ENCODE measurements around the gene ODF2. TPM values are rescaled to one million over a fixed set of nuclear protein-coding genes. Genes with fewer than 3 reads are reported as not detected.
"Not testable (repeated sequence)": the region's sequence is repeated elsewhere in the genome, so short reads cannot be mapped to it uniquely, and the experiment has no call there.

Gene ODF2
- total RNA-seq, 1 donor from 2014 or later = 24.0 TPM

- no peak for DNase-seq (ENCODE audit: low spot score)
These were observed 29.0 kb downstream of the ODF2 start for GRCh38 chr9:128484686-128485413.

- DNase-seq (ENCODE audit: low spot score) = no peak
These were observed 29.6 kb downstream of the ODF2 start for GRCh38 chr9:128485414-128485855.

GRCh38 chr9:128486201-128486600, 30.4 kb downstream of the ODF2 start:
- no peak for DNase-seq (ENCODE audit: low spot score)

- DNase-seq (ENCODE audit: low spot score) = no peak
These were observed 37.6 kb downstream of the ODF2 start for GRCh38 chr9:128493424-128493823.

GRCh38 chr9:128494108-128494745, 38.4 kb downstream of the ODF2 start:
- DNase-seq (ENCODE audit: low spot score) = peak; percentile 57

- no peak for DNase-seq (ENCODE audit: low spot score)
These were observed 38.9 kb downstream of the ODF2 start for GRCh38 chr9:128494746-128495129.

GRCh38 chr9:128495296-128495695, 39.5 kb downstream of the ODF2 start:
- DNase-seq (ENCODE audit: low spot score) = no peak

- no peak for DNase-seq (ENCODE audit: low spot score)
These were observed 40.1 kb downstream of the ODF2 start for GRCh38 chr9:128495804-128496417.

GRCh38 chr9:128497824-128498610, 42.2 kb downstream of the ODF2 start:
- DNase-seq (ENCODE audit: low spot score) = no peak

- DNase-seq (ENCODE audit: low spot score) = no peak
These were observed 43.1 kb downstream of the ODF2 start for GRCh38 chr9:128498911-128499310.

- no peak for DNase-seq (ENCODE audit: low spot score)
These were observed 44.1 kb downstream of the ODF2 start for GRCh38 chr9:128499920-128500319.

GRCh38 chr9:128503415-128503825, 47.6 kb downstream of the ODF2 start:
- DNase-seq (ENCODE audit: low spot score) = not testable (repeated sequence)

- peak; percentile 48 for DNase-seq (ENCODE audit: low spot score)
These were observed 48.1 kb downstream of the ODF2 start for GRCh38 chr9:128503870-128504269.

- peak; percentile 95 for DNase-seq (ENCODE audit: low spot score)
These were observed 48.9 kb downstream of the ODF2 start, which contains the start of gene GLE1 for GRCh38 chr9:128504485-128505413. TSS of gene GLE1 (plus strand) at chr9:128504719. CDS start at chr9:128504806, 87 bp downstream.

- no peak for DNase-seq (ENCODE audit: low spot score)
These were observed 49.6 kb downstream of the ODF2 start for GRCh38 chr9:128505414-128505765.

- not testable (repeated sequence) for DNase-seq (ENCODE audit: low spot score)
These were observed 50.1 kb downstream of the ODF2 start for GRCh38 chr9:128505906-128506305.

- no peak for DNase-seq (ENCODE audit: low spot score)
These were observed 57.0 kb downstream of the ODF2 start for GRCh38 chr9:128512820-128513219.

GRCh38 chr9:128521956-128522355, 66.2 kb downstream of the ODF2 start:
- DNase-seq (ENCODE audit: low spot score) = no peak

- no peak for DNase-seq (ENCODE audit: low spot score)
These were observed 67.6 kb downstream of the ODF2 start for GRCh38 chr9:128523199-128523925.

- no peak for DNase-seq (ENCODE audit: low spot score)
These were observed 70.9 kb downstream of the ODF2 start for GRCh38 chr9:128526720-128527119.
